Left hindlimb (tissue), 1 donor: ENCODE data around the gene NYAP1.
"Not testable (repeated sequence)": the region's sequence is repeated elsewhere in the genome, so short reads cannot be mapped to it uniquely, and the experiment has no call there.

Experiments used
- DNase-seq: peaks from one replicate; pipeline ENCODE4 v3.0.0-alpha.2; 2018

The NYAP1 gene

DNA sequence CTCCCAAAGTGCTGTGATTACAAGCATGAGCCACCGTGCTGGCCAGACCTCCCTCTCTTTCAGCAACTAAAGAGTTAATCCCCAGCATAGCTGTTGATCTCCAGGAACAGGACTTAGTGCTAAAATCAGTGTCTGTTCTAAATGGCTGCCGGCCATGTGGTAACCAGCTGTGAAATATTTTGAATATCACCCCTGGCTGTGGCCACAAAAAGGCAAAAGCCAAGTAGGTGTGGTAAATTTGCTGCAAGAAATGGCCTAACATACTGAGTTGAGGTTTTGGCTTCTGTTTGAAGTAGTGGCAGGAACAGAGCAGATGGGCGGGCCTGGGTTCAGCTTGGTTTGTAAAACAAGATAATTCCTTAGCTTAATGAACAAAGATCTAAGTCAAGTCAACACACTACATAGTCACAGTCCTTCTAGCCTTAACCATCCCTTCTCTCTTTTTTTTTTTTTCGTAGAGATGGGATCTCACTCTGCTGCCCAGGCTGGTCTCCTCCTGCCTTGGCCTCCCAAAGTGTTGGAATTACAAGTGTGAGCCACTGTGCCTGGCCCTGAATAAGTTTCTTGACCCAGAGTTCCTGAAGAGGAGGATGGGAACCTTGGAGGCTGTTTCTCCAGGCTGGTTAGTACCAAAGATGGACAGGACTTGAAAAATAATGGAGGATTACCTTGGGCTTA, 32.5 kb downstream of the NYAP1 start:
- peak; percentile 74 for DNase-seq

DNA sequence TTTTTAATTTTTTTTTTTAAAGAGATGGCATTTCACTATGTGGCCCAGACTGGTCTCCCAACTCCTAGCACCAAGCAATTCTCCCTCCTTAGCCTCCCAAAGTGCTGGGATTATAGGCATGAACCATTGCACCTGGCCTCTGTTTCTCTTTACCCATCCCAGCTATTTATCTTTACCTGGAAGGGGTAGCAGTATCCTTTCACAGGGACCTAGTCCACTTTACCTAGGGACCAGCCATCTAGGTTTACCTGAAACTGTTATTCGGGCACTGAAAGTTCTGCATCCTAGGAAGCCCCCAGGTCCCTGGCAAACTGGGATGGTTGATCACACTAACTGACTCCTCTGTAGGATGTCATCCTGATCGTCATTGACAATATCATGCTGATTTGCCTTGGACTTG, 33.6 kb downstream of the NYAP1 start:
- no peak for DNase-seq

DNA sequence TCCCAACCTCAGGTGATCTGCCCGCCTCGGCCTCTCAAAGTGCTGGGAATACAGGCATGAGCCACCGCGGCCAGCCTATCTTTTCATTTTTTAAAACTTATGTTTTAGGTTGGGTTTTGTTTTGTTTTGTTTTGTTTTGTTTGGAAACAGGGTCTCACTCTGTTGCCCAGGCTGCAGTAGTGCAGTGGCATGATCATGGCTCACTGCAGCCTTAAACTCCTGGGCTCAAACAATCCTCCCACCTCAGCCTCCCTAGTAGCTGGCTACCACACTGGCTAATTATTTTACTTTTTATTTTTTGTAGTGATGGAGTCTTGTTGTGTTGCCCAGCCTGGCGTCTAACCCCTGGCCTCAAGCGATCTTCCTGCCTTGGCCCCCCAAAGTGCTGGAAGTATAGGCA, 35.9 kb downstream of the NYAP1 start:
- no peak for DNase-seq

DNA sequence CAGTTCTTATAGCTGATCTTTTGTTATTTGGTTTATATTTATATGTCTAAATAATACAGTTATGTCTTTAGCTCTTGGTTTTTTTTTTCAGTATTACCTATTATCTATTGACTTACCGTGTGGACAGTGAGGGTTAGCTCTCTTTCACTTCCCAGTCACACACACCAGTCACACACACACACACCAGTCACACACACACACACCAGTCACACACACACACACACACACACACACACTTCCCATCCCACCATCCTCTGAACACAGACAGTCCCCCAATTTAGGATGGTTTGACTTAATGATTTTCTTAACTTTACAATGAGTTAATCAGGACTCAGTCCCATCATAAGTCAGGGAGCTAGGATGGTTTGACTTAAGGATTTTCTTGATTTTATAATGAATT, 36.4 kb downstream of the NYAP1 start:
- no peak for DNase-seq

DNA sequence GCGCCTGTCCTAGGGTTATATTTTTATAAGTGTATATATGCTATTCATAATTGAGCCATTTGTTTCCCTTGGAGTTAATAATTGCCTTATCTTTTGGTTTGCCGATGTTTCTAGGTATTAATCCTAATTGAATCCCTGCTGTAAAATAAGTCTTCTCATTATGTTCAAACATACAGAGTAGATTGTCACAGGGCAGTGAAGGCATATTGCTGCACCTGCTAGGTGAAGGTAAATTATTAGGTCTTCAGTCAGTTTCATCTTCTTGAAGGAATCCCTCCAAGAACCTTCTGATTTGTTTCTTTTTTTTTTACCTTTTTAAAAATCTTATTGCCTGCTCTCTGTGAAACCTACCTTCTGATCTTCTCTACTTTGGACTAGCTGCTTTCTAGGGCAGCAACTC, 37.3 kb downstream of the NYAP1 start:
- DNase-seq = no peak

DNA sequence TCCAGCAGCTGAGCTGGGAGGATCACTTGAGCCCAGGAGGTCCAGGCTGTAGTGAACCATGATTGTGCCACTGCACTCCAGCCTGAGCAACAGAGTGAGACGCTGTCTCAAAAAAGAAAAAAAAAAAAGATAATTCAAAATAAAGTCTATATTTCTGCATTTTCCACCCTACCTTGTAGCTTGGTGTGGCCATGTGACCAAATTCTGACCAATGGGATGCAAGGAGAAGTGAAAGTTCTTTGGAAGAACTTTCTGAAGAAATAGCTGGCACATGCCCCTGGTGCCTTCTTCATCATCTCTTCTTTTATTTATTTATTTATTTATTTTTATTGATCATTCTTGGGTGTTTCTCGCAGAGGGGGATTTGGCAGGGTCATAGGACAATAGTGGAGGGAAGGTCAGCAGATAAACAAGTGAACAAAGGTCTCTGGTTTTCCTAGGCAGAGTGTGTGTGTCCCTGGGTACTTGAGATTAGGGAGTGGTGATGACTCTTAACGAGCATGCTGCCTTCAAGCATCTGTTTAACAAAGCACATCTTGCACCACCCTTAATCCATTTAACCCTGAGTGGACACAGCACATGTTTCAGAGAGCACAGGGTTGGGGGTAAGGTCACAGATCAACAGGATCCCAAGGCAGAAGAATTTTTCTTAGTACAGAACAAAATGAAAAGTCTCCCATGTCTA, 38.3 kb downstream of the NYAP1 start:
- not testable (repeated sequence) for DNase-seq

DNA sequence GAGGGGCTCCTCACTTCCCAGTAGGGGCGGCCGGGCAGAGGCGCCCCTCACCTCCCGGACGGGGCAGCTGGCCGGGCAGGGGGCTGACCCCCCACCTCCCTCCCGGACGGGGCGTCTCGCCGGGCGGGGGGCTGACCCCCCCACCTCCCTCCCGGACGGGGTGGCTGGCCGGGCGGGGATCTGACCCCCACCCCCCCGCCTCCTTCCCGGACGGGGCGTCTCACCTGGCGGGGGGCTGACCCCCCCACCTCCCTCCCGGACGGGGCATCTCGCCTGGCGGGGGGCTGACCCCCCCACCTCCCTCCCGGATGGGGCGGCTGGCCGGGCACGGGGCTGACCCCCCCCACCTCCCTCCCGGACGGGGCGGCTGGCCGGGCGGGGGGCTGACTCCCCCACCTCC, 39.5 kb downstream of the NYAP1 start:
- not testable (repeated sequence) for DNase-seq

DNA sequence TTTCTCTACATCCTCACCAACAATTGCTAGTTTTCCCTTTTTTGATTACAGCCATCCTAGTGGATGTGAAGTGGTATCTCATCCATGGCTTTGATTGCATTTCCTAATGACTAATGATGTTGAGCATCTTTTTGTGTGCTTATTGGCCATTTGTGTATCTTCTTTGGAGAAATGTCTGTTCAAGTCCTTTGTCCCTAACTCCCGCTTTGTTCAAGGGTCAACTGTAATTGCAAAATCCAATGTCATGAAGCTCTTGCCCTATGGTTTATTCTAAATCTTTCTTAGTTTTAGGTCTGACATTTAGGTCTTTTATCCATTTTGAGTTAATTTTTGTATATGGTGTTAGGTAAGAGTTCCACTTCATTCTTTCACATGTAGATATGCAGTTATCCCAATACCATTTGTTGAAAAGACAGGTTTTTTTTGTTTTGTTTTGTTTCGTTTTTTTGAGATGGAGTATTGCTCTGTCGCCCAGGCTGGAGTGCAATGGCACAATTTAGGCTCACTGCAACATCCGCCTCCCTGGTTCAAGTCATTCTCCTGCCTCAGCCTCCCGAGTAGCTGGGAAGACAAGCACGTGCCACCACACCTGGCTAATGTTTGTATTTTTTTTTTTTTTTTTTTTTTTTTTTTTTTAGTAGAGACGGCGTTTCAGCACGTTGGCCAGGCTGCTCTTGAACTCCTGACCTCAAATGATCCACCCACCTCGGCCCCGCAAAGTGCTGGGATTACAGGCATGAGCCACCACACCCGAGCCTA, 44.6 kb downstream of the NYAP1 start:
- not testable (repeated sequence) for DNase-seq

DNA sequence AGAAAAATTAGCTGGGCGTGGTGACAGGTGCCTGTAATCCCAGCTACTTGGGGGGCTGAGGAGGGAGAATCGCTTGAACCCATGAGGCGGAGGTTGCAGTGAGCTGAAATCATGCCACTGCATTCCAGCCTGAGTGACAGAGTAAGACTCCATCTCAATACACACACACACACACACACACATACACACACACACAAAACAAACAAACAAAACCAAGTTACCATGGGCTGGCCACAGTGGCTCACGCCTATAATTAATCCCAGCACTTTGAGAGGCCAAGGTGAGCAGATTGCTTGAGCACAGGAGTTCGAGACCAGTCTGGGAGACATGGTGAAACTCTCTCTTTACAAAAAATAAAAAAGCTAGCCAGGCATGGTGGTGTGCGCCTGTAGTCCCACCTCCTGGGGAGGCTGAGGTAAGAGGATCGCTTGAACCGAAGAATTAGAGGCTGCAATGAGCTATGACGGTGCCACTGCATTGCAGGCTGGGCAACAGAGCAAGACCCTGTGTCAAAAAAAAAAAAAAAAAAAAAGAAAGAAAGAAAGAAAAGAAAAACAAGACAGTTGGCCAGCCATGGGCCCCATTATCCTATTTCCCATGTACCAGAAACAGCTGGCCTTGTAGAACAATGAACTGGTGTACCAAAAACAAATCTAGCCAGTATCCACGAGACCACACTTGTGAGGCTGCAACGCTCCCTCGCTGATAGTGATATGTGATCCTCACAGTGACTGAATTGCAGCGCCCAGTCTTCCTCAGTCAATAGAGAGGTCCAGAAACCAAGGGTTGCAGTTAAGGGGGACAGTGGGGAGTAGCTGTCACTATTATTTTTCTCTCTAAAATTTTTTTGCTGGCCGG, 48.7 kb downstream of the NYAP1 start:
- DNase-seq = no peak

DNA sequence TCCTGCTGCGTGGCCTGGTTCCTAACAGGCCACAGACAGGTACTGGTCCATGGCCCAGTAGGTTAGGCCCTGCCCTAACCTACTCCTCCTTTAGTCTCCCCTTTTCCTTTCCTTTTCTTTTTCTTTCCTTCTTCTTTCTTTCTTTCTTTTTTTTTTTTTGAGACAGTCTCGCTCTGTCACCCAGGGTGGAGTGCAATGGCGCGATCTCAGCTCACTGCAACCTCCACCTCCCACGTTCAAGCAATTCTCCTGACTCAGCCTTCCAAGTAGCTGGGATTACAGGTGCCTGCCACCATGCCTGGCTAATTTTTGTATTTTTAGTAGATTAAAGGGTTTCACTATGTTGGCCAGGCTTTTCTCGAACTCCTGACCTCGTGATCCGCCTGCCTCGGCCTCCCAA, 52.3 kb downstream of the NYAP1 start:
- not testable (repeated sequence) for DNase-seq

DNA sequence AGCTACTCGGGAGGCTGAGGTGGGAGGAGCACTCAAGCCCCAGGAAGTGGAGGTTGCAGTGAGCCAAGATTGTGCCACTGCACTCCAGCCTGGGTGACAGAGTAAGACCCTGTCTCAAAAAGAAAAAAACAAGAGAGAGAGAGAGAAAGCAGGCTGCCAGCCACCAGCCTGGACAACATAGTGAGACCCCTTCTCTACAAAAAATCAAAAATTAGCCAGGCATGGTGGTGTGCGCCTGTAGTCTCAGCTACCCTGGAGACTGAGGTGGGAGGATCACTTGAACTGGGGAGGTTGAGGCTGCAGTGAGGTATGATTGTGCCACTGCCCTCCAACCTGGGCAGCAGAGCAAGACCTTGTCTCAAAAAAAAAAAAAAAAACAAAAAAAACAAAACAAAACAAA, 53.0 kb downstream of the NYAP1 start:
- DNase-seq = not testable (repeated sequence)

DNA sequence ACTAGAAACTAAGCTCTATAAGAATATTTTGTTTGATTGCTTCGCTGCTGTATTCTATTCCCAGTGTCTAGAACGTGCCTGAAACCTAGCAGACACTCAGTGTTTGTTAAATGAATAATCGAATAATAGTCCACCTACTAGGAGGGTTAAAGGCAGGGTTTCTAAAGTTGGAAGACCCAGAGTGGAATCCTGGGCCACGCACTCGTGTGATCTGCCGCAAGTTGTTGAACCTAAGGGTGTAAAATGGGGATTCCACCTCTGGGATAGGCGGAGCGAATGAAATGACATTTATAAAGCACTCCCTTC, 54.6 kb downstream of the NYAP1 start:
- no peak for DNase-seq

DNA sequence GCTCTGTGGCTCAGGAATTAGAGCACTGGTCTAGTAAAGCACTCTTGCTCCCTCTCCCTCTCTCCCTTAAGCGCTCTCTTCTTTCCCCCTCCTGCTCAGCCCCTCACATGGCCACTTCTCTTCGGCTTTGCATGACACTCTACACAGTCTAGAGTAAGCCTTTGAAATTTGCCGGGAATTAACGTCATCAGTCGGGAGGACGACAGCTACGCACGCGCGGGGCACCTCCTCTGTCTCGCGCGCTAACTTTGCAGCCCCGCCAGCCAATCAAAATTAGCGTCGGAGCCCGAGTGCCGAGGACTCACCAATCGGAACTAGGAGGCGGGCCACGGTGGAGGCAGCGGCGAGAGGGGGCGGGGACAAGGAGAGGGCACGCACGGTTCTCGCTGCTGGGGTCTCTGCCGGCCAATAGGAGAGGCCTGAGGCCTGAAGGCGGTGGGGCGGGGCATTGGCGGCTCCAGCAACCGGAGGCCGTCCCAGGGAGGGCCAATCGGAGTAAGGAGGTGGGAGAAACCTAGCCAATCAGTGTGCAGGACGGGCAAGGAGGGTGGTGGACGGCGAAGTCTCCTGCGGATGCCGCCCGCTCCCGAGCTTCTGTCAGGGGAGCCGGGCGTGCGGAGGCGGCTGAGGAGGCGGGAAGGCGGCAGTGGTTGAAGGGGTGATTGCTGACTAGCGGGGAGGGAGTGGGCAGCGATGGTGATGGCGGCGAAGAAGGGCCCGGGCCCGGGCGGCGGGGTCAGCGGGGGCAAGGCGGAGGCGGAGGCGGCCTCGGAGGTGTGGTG, 55.1 kb downstream of the NYAP1 start, which contains the start of gene AGFG2:
Gene AGFG2, plus strand, starts transcription at position 550 of the 782 bp plus-strand sequence. Its CDS starts 144 bp downstream, at position 694.
- peak; percentile 100 for DNase-seq

DNA sequence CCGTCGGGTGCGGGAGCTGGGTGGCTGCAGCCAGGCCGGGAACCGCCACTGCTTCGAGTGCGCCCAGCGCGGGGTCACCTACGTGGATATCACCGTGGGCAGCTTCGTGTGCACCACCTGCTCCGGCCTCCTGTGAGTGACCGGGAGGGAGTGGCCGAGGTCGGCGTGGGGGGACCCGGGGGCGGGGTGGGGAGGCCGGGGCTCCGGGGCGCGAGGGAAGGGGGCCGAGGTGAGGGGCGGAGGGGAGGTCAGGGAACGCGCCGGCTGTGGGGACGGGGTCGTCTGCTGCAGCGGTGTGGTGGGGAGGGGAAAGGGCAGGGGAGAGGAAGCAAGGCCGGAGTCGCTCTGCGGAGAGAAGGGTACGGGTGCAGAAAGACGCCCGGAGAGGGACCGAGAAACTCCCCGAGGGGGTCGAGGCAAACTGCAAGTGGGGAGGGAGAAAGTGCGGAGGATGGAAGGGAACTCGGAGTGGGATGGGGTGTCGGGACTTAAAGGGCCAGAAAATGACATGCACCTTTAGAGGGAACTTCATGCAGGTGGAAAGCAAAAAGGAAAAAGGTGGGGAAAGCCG, 55.8 kb downstream of the NYAP1 start:
- DNase-seq = no peak

DNA sequence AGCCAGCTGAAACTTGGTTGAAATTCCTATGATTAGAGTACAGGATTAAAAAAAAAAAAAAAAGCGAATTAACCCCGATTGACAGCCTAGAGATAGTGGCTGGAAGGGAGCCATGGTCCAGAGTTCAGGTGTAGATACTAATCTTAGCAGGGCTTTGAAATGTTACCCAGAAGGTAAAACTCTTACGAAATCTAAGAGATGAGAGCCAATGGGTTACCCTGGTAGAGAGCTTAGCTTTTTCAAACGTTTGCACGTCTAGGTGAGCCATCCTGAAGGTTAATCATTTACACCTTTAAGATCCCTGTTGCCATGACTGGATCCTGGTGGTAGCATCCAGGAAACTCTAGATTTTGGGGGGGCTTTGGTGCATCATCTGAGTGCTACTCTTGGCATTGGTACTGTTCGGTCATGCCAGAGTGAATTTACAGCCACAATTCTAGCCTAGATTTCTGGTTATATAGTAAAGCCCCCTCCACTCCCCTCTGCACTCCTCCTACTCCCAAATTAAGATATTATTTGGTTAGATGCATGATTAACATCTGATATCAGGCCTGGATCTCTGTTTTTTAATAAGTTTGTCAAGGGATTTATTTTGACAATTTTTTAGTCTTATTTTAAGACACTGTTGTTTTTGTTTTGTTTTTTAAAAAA, 56.5 kb downstream of the NYAP1 start:
- no peak for DNase-seq

DNA sequence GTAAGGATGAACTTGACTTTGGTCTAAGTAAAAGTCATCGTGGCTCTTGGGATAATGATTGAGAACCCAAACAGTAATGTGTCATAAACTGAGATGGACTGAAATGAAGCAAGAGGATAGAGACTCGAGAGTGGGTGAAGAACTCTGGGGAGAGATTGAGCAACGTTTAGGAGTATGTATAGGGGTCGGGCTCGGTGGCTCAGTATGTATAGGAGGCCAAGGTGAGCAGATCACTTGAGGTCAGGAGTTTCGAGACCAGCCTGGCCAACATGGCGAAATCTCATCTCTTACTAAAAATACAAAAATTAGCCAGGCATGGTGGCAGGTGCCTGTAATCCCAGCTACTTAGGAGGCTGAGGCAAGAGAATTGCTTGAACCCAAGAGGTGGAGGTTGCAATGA, 57.6 kb downstream of the NYAP1 start:
- not testable (repeated sequence) for DNase-seq

DNA sequence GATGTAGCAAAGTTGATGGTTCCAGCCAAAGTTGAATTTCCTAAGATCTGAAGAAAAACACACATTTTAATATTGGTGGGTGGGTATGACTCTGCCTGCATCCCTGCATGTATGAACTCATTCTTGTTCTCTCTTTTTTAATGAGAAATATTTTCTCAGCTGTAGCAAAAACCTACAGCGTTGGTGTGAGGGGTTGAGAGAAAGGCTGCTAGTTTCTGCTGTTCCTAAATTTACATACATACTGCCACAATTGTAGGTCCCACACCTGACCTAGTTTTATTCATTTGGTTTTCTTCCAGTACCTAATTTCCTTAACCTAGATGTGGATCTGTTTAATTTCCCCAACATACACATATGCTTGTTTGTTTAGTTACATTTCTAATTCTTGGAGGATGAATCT, 59.9 kb downstream of the NYAP1 start:
- DNase-seq = no peak

DNA sequence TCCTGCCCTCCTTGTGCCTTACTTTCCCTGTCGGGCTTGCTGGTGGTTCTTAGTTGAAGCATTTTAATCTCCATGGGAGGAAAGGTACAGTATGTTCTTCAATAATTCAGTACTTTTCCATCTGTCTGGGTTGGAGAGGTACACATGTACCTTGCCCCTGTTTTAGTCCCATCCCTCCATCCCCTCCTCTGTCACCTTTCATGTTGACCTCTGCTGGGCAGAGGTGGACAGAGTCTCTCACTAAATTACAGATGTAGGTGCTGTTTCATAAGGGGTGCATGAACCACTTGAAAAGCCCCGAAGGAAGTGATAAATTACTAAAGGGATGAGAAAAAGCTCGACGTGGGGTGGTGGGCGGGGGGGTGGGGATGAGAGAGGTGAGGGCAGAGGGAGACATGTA, 60.7 kb downstream of the NYAP1 start:
- DNase-seq = no peak
